GM18909 (cell line): Measurements from ENCODE around the gene ATP6V1D.
"Not testable (repeated sequence)": the region's sequence is repeated elsewhere in the genome, so short reads cannot be mapped to it uniquely, and the experiment has no call there.

Experiments
- ATAC-seq: cut with Tn5 transposase; IDR thresholded peaks from one replicate; pipeline ENCODE4 v1.9.1; 2021; ENCODE audit warnings: mild to moderate bottlenecking; ENCODE audit not compliant: unreplicated experiment, poor library complexity

ATP6V1D gene

DNA sequence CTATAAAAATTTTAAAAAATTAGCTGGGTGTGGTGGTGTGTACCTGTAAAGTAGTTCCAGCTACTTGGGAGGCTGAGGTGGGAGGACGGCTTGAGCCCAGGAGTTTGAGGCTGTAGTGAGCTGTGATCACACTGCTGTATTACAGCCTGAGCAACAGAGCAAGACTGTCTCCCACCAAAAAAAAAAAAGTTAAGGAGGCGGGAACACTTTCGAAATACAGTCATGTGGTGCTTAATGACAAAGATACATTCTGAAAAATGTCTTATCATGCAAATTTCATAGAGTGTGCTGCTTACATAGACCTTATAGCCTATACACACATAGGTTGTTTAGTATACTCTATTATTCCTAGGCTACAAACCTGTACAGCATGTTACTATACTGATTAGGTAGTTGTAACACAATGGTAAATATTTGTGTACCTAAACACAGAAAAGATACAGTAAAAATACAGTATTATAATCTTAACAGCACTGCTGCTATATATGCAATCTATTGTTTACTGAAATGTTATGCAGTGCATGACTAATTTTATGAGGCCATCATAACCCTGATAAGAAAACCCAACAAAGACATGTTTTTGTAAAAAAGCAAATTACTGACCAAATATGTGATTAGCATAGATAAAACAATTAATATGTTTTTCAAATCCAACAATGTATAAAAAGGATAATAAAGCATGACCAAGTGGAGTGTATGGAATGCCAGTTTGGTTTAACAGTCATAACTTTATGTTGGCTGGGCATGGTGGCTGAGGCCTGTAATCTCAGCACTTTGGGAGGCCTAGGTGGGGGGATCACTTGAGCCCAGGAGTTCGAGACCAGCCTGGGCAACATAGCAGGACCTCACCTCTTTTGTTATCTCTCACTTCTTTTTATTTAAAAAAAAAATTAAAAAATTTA, 11.9 kb upstream of the ATP6V1D start:
- ATAC-seq, result no peak

DNA sequence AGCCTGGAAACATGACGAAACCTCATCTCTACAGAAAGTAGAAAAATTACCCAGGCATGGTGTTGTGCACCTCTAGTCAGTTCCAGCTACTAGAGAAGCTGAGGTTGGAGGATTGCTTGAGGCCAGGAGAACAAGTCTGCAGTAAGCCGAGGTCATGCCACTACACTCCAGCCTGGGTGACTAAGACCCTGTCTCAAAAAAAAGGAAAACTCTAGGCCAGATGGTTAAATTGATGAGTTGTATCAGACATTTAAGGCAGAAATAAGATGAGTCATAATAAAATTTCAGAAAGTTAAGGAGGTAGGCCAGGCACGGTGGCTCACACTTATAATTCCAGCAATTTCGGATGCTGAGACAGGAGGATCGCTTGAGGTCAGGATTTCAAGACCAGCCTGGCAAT, 11.2 kb upstream of the ATP6V1D start:
- ATAC-seq, result no peak

DNA sequence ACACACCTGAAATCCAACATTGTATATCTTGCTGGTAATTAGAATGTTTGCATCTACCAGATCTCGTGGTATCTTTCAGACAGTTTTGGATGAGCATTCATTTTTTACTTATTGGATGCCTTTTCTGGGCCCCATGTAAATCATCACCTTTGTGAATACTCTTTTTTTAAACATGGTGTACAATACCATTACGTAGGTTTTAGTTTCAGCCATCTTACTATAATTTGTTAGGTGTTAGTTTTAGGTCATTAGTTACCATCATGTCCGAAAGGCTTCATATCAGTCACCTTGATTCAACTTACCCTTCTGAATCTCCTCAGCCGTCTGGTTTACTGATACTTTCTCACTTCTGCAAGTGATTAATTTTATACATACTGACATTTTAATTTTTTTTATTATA, 5.9 kb upstream of the ATP6V1D start:
- ATAC-seq, result no peak

DNA sequence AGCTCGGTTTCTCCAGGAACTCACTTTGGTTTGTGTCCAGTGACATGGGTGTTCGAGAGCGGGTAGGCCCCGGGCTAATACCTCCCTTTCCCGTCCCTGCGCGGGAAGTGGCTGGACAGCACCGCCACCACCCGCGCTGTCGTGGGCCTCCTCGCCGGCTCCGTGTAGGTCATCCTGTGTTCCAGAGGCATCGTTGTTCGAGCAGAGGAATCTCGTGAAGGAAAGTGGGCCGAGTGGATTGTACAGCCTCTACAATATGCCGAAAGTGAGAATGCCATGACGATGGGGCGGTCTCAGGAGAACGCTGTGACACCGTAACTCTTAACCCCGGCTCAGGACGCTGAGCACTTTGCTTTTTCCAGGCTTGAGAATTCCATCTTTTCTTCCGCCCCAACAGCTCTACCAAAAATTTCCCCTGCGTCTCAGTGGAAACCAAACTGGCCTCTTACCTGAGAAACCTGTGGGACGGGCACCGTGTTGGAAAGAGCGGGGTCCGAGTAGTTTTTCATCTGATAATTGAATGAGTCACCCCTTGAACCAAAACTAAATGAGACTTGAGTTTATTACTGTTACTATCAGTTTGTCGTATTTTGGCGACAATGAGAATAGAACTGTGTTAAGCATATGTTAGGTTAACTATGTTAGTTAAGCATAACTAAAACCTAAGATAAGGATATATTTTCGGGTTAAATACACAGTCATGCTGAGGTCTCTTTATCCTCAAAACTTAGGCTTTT, 1.0 kb upstream of the ATP6V1D start:
- ATAC-seq, result peak; percentile 21

DNA sequence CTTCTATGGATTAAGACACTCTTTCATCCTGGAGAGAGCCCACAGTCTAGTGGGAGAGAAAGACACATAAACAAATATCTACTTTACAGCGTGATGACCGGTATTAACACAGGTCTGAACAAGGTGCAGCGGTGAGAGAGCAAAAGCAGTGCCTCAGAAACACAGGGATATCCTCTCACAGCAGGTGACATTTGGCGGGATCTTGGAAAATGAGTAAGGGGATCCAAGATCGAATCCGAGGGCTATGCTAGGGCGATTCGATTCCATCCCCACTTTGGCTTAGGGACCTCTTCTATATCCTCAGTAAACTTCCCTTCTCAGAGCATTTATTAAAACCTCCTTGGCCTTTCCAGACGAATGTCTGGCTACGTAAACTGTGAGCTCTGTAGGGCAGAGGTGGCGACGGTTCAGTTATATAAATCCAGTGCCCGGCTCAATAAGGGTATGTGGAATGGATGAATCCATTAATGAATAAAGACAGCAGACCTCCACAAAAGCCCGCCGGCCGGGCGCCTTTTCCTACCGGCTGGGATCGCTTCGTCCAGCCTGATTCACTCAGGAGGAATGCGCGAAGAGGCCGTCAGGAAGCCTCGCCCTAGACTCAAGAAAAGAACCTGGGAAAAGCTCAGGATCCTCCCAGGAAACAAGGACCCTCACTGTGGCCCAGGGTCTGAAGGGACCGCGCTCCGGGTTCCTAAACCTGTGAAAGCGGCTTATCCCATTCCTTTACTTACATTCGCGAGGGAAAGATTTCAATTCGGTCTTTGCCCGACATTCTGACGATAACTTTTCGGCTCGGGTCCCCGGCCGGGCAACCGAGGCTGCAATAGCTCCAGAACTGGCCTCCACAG, 455 bp downstream of the ATP6V1D start:
- ATAC-seq, result no peak

DNA sequence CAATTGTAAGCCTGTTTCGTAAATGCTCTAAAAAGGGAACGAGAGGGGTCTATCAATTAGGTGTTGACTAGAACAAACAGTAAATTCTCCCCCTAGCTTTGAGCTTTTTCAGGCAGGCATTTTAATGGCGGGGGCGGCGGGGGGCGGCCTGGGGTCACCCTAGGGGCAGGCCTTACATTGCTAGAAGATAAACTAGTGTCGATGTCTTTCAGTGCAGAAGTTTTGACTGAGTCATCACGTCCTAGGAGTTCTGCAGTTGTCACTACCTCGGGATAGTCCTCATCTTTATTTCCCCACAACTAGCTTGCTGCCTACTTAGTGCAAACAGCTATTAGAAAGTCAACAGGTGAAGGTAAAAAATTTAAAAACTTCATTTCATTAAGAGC, 1.6 kb downstream of the ATP6V1D start:
- ATAC-seq, result no peak

DNA sequence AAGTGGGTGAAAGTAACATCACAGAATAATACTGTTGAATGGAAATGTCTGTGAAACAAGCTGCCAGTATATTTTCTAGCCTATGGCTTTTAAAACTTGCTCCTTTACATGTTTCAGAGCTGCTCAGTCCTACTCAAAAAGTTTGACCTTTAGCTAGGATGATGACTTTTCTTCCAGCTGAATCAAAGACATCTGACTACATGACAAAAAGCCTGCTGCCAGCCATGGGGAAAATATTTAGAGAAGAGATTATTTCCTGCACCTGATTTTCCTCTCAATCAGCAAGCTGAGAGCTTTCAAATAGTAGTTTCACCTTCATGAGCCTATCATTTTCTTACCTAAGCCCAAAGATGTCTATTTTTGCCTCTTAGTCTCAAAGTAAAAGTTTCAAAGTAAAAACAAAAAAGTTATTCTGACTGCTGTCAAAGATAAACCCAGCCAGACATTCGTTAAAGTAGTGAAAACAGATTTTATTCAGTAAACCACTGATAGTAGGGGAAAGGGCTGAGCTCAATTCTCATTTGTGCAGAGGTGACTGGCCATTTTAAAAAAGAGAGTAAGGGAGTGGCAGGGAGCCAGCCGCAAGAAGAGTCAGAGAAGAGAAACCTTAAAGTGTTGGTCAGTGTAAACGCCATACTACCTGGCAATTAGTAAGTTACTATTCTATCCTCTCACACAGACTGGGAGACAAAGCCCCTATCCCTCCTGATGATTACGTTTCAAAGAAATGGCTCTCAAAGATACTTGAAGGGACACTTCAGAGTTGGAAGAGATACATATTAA, 2.2 kb downstream of the ATP6V1D start:
- ATAC-seq, result no peak

DNA sequence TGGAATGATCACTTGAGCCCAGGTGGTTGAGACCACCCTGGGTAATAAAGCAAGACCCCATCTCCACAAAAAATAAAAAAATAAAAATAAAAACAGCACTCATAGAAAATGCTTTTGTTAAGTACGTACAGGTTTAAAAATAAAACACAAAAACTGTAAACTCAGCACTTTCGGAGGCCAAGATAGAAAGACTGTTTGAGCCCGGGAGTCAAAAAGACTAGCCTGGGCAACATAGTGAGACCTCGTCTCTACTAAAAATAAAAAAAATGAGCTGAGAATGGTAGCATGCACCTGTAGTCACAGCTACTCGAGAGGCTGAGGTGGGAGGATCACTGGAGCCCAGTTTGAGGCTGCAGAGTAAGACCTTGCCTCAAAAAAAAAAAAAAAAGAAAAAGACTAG, 7.5 kb downstream of the ATP6V1D start:
- ATAC-seq, result no peak

DNA sequence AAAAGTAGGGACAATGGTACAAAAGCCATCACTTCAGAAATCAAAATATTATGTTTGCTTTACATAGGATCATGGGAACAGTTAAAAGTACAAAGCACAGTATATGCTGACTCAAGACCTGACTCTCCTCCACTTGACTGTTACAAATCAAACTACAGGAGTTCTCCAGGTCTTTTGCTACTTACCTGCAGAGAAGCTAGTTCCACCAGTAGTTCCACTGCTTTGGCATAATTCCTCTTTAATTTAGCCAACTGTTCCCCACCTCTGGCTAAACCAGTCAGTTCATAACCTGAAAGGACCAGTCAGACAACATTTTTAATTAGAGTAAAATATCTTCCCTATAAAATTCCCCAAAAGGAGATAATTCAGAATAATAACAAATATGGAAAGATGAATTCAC, 14.0 kb downstream of the ATP6V1D start:
- no peak for ATAC-seq

DNA sequence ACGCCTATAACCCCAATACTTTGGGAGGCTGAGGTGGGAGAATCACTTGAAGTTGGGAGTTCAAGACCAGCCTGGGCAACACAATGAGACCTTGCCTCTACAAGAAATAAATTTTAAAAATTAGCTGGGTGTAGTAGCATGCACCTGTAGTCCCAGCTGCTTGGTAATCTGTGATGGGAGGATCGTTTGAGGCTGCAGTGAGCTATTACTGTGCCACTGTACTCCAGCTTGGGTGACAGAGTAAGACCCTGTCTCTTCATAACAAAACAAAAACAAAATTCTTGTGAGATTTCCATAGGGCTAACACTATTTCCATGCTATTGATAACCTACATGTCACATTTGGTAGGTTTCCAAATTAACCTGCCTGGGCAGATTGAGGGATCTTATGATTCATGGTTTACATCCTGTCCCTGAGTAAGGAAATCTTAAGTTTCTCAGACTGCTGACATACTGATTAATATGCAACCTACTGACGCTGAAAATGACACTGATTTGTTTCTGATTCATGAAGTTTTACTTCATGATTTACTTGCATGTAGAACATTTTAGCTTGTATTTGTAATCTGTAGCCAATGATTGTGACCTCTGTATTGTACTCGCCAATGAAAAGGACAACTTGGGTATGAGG, 15.9 kb downstream of the ATP6V1D start:
- no peak for ATAC-seq

DNA sequence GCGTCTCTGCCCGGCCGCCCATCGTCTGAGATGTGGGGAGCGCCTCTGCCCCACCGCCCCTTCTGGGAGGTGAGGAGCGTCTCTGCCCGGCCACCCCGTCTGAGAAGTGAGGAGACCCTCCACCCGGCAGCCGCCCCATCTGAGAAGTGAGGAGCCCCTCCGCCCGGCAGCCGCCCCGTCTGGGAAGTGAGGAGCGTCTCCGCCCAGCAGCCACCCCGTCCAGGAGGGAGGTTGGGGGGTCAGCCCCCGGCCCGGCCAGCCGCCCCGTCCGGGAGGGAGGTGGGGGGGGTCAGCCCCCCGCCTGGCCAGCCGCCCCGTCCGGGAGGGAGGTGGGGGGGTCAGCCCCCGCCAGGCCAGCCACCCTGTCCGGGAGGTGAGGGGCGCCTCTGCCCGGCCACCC, 18.4 kb downstream of the ATP6V1D start:
- ATAC-seq, result not testable (repeated sequence)

DNA sequence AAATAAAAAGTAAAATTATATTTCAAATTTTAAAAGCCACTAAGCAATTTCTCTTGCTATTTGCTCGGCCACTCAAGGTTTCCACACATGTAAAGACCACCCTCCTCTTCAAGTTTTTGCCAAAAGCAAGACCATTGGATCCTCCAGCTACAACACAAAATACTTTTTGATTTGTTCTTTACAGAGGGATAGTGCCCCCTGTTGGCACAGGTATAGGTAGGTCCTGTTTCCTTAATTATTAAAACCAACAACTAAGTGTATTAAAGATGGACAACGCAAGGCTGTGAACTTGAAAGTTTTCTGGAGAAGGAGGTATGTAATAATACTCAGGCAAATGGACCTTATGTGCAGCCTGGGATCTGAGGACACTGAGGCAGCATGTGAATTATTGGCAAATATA, 23.8 kb downstream of the ATP6V1D start:
- ATAC-seq, result no peak

DNA sequence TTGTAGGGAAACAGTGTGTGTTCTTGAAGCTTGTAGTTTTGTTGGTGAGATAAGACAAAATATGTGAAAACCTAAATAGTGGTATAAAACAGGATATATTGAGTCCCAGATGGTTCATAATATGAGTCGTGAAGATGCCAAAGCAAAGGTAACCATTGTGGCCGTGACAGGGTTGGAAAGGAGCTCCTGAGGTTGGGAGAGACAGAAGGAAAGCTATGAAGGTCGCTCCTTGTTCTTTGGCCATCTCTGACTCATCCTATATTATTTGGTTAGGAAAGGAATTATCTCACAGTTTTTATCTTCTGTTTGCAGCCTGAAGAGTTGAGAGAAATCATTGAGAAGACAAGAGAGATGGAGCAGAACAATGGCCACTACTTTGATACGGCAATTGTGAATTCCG, 27.1 kb downstream of the ATP6V1D start:
- no peak for ATAC-seq

DNA sequence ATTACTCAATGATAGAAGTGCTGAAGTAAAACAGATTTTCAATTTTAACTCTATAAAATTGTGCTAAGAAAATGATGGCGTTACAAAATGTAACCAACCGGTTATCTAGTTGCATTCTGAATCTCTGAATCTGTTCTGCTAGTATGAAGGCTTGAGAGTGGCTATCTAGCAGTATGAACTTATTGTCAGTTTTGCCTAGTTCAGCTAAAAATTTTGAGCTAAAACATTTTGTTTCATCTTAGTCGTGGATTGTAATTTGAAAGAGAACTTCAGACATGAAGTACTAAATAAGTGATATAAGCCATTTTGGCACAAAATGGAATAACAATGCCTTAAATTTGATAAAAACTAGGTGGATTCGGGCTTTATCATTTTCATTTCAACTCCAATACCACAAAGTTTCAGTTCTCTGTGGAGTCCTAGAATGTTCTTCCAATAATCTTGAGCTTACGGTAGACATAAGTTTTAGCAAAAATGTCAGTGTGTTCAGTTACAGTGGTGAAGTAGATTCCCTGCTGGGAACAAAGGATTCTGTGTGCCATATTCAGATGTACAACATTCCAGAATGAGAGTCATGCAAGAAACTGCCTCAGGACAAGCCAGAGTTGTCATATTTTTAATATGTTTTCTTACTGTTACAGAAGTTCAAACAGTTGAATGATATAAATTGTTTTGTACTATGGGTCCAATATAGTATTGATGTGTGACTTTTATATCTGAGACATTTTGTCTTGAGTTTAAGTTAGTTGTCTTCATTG, 28.1 kb downstream of the ATP6V1D start:
- no peak for ATAC-seq

DNA sequence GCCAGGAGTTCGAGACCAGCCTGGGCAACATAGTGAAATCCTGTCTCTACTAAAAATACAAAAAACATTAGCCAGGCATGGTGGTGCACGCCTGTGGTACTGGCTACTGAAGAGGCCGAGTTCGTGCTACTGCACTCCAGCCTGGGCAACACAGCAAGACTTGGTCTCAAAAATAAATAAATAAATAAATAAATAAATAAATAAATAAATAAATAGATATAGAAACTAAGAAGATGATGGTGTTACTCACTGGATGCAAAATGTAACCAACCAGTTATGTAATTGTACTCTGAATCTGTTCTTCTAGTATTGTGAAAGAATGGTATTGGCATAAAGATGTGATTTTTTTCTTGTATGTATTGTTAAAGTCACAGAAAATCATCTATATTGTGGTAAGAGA, 29.9 kb downstream of the ATP6V1D start:
- ATAC-seq, result not testable (repeated sequence)

DNA sequence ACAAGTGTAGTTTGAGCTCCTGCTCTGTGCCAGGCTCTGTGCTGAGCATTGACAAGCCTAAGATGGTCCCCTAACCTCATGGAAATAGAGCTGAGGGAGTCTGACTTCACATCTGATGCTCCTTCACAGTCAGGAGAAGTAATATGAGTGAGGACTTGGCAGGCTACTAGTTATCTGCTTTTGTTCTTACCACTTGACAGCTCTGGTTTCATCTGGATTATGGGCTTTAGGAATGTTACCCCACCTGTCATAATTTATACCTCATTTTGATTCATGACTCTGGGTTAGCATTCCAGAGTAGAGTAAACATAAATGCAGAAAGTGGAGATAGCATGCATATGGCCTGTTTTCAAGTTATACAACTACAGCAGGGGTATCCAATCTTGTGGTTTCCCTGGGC, 40.5 kb downstream of the ATP6V1D start:
- no peak for ATAC-seq

DNA sequence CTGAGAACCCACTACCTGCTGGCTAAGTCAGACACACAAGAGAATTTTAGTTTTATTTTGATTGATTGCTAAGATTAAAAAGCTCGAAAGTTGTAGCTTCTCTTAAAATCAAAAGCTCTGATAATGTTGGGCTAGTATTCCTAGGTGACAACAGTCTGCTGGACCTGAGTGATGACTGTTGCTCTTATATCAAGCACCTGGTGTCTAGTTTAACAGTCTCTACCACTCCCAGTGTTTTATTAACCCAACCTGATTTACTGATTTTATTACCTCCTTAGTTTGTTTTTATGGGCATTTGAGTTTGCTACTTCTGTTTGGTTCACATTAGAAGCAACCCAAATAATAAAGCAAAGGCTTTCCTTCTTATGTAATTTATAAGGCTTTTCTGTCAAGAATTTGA, 41.8 kb downstream of the ATP6V1D start:
- ATAC-seq, result no peak

DNA sequence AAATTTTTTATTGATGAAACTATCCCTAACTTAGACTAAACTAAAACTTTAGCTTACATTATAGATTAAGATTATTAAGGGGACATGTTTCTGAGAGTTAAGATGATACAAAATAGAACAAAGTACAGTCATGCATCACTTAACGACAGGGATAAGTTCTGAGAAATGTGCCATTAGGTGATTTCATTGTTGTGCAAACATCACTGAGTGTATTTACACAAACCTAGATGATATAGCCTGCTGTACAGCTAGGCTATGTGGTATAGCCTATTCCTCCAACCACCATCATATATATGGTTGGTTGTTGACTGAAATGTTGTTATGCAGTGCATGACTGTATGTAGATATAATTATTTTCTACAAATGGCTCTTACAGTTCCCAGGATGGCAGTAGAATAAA, 46.5 kb downstream of the ATP6V1D start:
- ATAC-seq, result no peak

DNA sequence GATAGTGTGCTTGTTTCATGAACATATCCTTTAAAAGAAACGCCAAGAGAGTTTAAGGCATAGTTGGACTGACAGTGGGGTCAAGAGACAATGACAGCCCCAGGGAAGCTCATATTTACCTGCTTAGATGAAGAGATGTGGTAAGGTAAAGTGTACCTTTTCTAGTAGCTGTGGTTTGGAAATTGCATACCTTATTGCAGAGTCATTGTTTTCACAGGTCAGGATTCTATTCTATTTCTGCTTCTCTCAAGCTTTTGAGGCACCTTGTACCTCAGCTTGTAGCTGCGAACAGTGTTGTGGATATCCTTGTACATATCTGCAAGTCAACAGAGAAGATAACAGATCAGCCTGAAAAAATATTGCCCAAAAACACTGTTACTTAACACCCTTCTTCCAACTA, 47.7 kb downstream of the ATP6V1D start:
- no peak for ATAC-seq
